Fibroblast of gingiva (primary cell): ENCODE measurements around the gene CRIP3.
"Not testable (repeated sequence)": the region's sequence is repeated elsewhere in the genome, so short reads cannot be mapped to it uniquely, and the experiment has no call there.

Source experiments
- DNase-seq: peaks from one replicate; pipeline ENCODE4 v3.0.0-alpha.2; 2011; ENCODE audit warnings: low read depth

The CRIP3 gene

DNA sequence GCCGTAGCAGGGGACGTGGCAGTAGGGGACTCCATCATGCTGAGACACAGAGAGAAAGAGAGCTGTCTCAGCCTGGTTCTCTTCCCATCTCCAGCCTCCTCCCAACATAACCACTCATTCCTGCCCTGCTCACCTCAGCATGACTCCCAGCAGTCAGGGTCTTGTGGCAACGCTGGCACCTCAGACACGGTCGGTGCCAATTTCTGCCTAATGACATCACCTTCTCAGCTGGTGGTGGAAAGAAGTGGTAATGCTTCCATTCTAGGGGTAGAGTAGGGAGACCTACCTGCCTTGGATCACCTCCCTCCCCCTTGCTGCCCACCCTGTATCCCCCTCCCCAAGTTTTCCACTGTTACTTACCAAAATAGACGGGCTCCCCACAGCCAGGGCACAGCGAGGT is 2.5 kb downstream of the CRIP3 start:
- DNase-seq: no peak

DNA sequence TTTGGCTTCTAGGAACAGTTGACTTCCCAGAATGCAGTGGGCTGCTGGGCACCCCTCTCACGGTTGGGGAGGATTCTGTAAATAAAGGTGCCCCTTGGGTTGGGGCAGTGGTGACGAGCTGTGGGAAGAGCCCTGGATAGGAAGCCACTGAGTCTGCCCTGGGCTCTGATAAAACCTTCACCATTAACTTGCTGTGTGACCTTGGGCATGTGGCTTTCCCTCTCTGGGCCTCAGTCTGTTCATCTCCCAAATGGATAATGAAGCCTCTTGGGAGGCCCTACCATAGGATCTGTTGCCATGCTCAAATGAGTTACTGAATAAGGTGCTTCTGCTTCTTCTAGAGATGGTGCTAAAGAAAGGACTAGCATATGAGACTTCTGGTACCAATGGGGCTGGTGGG is 3.7 kb downstream of the CRIP3 start:
- DNase-seq: no peak

GRCh38 chr6:43304361-43304760 is 4.3 kb downstream of the CRIP3 start:
- no peak for DNase-seq

DNA sequence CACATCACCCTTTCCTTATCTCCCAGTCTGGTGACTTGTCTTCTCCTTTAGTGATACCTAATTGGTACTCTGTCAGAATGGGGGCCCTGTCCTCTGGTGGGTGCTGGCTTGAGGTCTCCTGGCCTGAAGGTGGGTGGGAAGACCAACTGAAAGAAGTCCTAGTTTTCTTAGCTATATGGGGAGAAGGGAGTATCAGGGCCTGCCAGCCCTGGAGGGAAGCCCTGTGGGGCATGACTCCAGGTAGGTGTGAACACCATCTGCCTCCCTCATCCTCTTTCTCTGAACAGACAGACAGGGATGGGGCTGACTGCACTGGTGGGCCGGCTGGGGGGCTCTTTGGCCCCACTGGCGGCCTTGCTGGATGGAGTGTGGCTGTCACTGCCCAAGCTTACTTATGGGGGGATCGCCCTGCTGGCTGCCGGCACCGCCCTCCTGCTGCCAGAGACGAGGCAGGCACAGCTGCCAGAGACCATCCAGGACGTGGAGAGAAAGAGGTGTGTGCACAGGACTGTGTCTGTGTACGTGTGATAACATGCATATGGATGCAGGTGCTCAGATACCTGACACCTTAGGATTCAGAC is 4.8 kb downstream of the CRIP3 start:
- DNase-seq: no peak

DNA sequence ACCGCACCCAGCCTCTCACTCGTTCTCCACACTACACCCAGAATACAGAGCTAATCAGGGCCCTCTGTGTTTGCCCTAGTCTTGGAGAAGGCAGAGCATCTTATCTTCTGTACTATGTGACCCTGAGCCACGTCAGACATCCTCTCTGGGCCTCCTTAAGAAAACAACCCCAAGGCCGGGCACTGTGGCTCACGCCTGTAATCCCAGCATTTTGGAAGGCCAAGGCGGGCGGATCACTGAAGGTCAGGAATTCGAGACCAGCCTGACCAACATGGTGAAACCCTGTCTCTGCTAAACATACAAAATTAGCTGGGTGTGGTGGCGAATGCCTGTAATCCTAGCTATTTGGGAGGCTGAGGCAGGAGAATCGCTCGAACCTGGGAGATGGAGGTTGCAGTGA is 5.6 kb downstream of the CRIP3 start:
- not testable (repeated sequence) for DNase-seq

GRCh38 chr6:43302126-43302525 is 6.5 kb downstream of the CRIP3 start:
- DNase-seq: no peak

- no peak for DNase-seq
Observed at GRCh38 chr6:43301081-43301870, 7.3 kb downstream of the CRIP3 start.

DNA sequence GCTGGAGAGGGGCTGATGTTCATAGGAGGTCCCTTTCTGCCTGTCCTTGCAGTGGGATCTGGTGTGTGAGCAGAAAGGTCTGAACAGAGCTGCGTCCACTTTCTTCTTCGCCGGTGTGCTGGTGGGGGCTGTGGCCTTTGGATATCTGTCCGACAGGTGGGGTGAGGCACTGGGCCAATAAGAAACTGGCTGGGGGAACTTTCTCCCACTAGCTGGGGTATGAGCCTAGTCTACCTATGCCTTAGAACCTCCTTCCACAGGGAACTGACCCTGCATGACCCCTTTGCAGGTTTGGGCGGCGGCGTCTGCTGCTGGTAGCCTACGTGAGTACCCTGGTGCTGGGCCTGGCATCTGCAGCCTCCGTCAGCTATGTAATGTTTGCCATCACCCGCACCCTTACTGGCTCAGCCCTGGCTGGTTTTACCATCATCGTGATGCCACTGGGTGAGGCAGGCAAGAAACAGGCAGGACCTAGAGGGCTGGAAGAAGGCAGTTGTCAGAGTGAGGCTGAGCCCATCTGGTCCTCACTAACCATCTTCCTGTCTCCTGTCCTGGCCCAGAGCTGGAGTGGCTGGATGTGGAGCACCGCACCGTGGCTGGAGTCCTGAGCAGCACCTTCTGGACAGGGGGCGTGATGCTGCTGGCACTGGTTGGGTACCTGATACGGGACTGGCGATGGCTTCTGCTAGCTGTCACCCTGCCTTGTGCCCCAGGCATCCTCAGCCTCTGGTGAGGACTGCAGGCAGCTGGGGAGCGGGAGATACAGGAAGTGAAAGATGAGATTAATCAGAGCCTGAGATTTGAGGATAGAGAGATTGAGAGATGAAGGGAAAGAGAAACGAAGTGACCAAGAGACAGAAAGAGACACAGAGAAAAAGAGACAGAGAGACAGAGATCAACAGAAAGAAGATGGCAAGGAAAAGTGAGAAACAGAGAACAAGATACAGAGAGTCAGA is 9.0 kb downstream of the CRIP3 start:
- no peak for DNase-seq

GRCh38 chr6:43298565-43299337 is 9.9 kb downstream of the CRIP3 start:
- DNase-seq: no peak

GRCh38 chr6:43297644-43298564 is 10.7 kb downstream of the CRIP3 start, which contains the start of gene SLC22A7:
Gene SLC22A7 (plus strand): TSS chr6:43298260. CDS start chr6:43298359, 99 bp downstream.
- no peak for DNase-seq

DNA sequence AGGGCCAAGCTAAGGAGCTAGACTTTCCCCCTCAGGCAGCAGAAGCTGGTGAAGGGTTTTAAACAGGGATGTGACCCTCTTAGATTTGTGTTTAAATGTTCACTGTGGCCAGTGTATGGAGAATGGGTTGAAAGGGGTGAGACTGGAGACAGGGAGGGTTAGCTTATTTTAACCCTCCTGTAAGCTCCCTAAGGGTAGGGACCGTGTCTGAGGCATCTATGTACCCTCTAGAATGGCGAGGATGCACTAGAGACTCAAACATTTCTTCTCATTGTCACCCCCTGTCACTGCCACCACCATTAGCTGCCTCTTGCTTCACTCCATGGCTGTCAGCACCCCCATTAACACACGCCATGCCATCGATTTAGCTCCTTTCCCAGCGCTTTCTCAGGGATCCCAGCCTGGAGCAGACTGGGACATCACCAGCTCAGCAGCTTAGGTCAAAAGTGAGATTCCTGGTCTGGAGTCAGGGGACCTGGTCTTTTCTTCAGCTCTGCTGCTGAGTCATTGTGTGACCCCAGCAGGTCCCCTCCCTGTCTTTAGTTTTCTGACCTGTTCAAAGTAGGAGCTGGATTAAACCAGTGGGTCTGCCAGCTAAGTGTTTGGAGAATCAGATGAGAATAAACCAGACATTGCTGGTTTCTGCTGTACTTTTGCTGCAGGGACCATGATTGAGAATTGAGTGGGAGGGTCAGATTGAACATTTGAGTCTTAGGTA is 11.7 kb downstream of the CRIP3 start:
- no peak for DNase-seq

- DNase-seq: no peak
Observed at GRCh38 chr6:43295456-43295855, 13.2 kb downstream of the CRIP3 start.

DNA sequence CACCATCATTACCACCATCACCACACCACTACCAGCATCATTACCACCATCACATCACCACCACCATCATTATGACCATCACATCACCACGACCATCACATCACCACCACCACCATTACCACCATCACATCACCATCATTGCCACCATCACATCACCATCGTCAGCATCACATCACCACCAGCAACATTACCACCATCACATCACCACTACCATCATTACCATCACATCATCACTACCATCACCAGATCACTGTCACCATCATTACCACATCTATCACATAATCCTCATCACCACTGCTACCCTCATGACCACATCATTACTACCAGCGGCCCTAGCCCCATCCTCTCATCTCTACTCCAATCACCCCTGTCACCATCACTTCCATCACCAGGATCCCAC is 14.1 kb downstream of the CRIP3 start:
- no peak for DNase-seq

GRCh38 chr6:43293698-43294097 is 14.9 kb downstream of the CRIP3 start:
- DNase-seq: no peak

GRCh38 chr6:43292763-43293318 is 15.8 kb downstream of the CRIP3 start:
- no peak for DNase-seq

GRCh38 chr6:43292341-43292740 is 16.3 kb downstream of the CRIP3 start:
- no peak for DNase-seq

DNA sequence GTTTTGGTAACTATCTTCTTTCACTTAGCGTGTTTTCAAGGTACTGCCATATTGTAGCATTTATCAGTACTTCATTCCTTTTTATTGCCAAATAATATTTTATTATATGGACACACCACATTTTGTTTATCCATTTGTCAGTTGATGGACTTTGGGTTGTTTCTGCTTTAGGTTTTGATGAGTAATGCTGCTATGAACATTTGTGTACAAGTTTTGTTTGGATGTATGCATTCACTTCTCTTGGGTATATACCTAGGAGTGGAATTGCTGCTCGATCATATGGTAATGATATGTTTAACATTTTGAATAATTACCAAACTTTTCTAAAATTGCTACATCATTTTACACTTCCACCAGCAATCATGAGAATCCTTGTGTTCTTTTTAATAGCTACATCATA is 16.9 kb downstream of the CRIP3 start:
- DNase-seq: no peak

GRCh38 chr6:43290905-43291355 is 17.7 kb downstream of the CRIP3 start:
- no peak for DNase-seq

GRCh38 chr6:43290339-43290904 is 18.2 kb downstream of the CRIP3 start:
- no peak for DNase-seq
